Stimulated activated memory B cell treated with anti-CD40 and anti-IgM and Interleukin-4, amounts not matched to agents 10 μg/mL and 1 μg/mL and 100 μg/mL, for 72 hours (primary cell): ENCODE results near the gene SMYD2.

Source experiments
- ATAC-seq: fragments of 150-1000 bp; cut with Tn5 transposase; 2 replicates; pipeline ENCODE4 v1.10.0; 2021
- H3K27ac Mint-ChIP-seq: one replicate; pipeline ENCODE4 v1.8.0; 2022; ENCODE audit warnings: mild to moderate bottlenecking, mixed read lengths
- H3K27me3 Mint-ChIP-seq: one replicate; pipeline ENCODE4 v1.8.0; 2022; ENCODE audit warnings: mixed read lengths
- H3K36me3 Mint-ChIP-seq: one replicate; pipeline ENCODE4 v1.8.0; 2022; ENCODE audit warnings: mixed read lengths
- H3K4me1 Mint-ChIP-seq: one replicate; pipeline ENCODE4 v1.8.0; 2022; ENCODE audit warnings: mixed read lengths
- H3K4me3 Mint-ChIP-seq: one replicate; pipeline ENCODE4 v1.8.0; 2022; ENCODE audit warnings: mild to moderate bottlenecking, moderate library complexity, mixed read lengths
- H3K9me3 Mint-ChIP-seq: one replicate; pipeline ENCODE4 v1.8.0; 2022; ENCODE audit warnings: mixed read lengths

SMYD2 gene

DNA sequence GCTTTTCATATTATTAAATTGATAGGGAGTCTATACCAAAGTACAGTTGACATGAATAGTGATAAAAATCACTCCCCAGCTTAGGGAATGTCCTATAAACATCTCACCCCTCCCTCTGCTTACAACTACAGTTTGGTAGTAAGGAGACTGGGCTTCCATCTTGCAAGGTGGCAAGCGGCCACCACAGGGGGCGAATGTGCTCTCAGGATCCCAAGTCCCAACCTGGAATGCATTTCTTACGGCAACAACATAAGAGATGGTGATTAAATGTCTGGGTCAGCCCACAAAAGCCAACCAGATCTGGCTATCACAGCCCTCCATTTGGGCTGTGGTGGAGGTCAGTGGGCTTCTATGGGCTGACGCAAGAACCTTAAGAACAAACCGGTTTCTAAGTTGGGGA is 68.0 kb downstream of the SMYD2 start:
- Mint-ChIP-seq H3K27ac (no peak overlapping the region), H3K36me3 (peaks cover 18% of the 10 kb centered on the region), H3K4me1 (no peaks in the 10 kb centered on the region), H3K9me3 (peaks cover 8% of the 10 kb centered on the region), H3K27me3 (no peaks in the 10 kb centered on the region), H3K4me3 (no peak overlapping the region)
- ATAC-seq: no peak

DNA sequence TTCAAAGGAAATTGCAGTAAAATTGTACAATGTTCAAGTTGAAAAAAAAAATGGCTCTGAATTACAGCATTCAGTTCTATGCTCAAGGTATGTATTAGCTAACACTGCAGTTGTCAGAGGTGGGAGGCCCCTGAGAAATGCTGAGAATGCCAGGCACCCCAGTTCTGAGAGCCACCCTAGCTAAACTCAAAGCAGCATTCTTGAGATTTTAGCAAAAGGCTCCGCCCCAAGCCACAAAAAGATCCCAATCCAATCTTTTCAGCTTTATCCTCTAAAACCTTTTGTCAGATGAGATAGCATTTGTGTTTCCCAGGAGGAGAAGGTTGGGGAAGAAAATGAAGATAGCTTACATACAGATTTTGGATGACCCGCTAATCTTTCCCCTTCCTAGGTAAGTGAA is 68.8 kb downstream of the SMYD2 start:
- H3K4me3 Mint-ChIP-seq: no peak overlapping the region
- H3K36me3 Mint-ChIP-seq: peaks cover 10% of the 10 kb centered on the region
- H3K27ac Mint-ChIP-seq: no peak overlapping the region
- H3K4me1 Mint-ChIP-seq: no peaks in the 10 kb centered on the region
- no peaks in the 10 kb centered on the region for H3K27me3 Mint-ChIP-seq
- peaks cover 4% of the 10 kb centered on the region for H3K9me3 Mint-ChIP-seq
- ATAC-seq: no peak

DNA sequence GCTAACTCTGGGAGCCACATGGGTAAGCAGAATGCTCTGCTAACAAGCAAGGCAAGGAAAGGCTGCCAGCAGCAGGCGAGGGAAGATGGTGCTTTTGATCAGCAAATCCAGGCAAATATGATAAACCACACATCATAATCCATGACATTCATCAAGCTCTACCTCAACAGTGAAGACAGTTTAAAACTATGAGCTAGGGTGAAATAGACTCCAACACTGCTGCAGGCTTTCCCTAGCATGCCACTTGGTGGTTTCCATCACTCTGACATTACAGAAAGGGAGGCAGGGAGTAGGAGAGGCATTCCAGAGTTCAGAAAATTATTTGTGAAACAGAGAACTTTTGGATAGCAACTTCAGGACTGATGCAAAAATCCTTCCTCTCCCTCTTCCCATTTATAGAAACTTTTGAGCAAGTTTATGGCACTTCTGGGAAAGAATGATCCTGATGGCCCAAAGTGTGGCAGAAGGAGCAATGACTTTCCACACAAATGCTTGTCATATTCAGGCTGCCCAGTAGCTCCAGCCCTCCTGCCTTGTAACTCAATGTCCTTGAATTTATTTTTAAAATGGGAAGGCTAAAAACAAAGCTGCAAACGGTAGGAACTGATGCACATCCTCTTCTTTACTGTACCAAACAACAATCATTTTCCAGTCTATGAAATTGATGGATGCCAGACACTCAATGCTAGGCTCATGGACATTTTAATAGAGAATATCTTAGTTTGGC is 70.8 kb downstream of the SMYD2 start:
- Mint-ChIP-seq H3K27ac (no peak overlapping the region), H3K9me3 (no peaks in the 10 kb centered on the region), H3K27me3 (peaks cover 10% of the 10 kb centered on the region), H3K36me3 (no peaks in the 10 kb centered on the region), H3K4me3 (no peak overlapping the region), H3K4me1 (no peaks in the 10 kb centered on the region)
- no peak for ATAC-seq

DNA sequence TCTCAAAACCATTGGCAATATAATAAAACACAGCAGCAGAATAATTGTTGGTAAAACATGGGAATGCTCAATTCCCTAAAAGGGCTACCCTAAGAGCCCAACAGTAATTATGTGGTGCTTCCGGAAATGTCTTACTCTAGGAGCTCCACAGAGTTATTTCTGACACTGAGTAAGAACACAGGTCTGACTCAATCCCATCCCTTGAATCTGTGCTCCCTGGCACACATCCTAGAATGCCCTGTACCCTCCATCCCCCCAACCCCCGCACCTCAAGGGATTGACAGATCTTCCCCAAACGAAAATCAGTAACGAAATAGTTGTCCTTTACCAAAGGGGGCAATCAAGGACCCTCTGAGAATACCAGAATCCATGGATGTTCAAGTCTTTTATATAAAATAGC is 71.9 kb downstream of the SMYD2 start:
- Mint-ChIP-seq H3K27me3 (peaks cover 16% of the 10 kb centered on the region), H3K4me3 (no peak overlapping the region), H3K27ac (no peak overlapping the region), H3K4me1 (no peaks in the 10 kb centered on the region), H3K9me3 (peaks cover 2% of the 10 kb centered on the region), H3K36me3 (no peaks in the 10 kb centered on the region)
- no peak for ATAC-seq

DNA sequence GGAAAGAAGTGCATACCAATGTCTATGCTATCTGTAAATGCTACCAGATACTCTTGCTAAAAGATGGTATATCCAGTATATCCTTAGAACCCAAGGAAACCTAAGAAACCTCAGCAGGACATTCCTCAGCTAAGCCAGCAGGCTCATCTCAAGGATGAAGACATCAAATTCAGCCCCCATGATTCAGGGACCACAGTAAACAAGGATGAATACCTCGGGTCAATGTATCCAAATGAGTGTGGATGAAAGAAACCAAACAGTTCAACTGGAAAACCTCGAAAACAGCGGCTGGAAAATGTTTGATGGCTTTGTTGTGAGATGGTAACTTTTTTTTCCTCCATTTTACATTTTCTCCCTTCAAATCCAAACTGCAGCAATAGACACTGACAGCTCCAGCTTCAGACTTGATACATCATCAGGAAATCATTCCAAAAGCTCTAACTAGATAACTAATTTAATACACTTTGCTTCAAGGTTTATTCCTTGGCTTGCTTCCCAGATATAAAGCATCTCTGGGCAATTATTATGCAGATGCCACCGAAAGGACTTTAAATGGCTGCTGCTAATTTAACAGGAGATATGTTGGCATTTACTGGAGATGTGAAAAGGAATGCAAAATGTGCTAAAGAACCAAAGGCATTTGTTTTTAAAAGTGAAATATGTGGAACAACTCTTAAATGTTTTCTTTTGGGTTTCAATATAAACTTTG is 73.6 kb downstream of the SMYD2 start:
- H3K9me3 Mint-ChIP-seq: peaks cover 2% of the 10 kb centered on the region
- H3K27me3 Mint-ChIP-seq: peaks cover 16% of the 10 kb centered on the region
- H3K4me3 Mint-ChIP-seq: no peak overlapping the region
- ATAC-seq: no peak
- no peaks in the 10 kb centered on the region for H3K36me3 Mint-ChIP-seq
- no peak overlapping the region for H3K27ac Mint-ChIP-seq
- no peaks in the 10 kb centered on the region for H3K4me1 Mint-ChIP-seq

DNA sequence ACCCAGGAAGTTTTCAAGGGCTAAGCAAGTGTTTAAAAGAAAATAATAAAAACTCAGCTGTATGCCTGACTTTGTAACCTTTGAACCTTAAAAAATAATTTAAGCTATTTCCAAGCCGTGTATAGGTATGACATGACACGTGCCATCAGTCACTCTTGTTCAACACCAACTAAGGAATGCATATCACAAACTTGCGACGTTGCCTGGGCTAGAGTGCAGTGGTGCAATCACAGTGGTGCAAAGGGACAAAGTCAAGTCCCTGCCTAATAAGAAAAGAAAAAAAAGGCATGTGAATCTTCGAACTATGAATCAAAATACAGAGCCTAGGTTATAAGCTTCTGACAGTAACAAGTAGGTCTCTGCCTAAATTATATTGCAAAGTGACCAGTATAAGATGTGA is 79.2 kb downstream of the SMYD2 start:
- Mint-ChIP-seq H3K4me3 (no peak overlapping the region), H3K27ac (no peak overlapping the region), H3K4me1 (no peaks in the 10 kb centered on the region), H3K36me3 (no peaks in the 10 kb centered on the region), H3K27me3 (peaks cover 55% of the 10 kb centered on the region), H3K9me3 (peaks cover 5% of the 10 kb centered on the region)
- ATAC-seq: no peak

DNA sequence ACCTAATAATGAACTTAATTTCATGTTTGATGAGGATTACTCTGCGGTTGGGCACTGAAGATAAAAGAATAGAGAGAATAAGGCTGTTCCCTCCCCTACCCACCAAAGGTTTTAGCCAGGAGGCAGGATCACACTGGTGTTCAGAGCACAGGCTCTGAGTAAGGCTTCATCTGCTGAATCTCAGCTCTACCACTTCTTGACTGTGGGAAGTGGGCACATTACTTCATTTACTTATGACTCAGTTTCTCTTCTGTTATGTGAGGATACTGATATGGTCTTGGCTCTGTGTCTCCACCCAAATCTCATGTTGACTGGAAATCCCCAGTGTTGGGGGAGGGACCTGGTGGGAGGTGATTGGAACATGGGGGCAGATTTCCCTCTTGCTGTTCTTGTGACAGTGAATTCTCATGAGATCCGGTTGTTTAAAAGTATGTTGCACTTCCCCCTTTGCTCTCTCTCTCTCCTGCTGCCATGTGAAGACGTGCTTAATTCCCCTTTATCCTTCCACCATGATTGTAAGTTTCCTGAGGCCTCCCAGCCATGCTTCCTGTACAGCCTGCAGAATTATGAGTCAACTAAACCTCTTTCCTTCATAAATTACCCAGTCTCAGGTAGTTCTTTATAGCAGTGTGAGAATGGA is 79.7 kb downstream of the SMYD2 start:
- ATAC-seq: no peak
- H3K9me3 Mint-ChIP-seq: peaks cover 5% of the 10 kb centered on the region
- no peaks in the 10 kb centered on the region for H3K4me1 Mint-ChIP-seq
- H3K27me3 Mint-ChIP-seq: peaks cover 57% of the 10 kb centered on the region
- H3K4me3 Mint-ChIP-seq: no peak overlapping the region
- no peak overlapping the region for H3K27ac Mint-ChIP-seq
- H3K36me3 Mint-ChIP-seq: no peaks in the 10 kb centered on the region

DNA sequence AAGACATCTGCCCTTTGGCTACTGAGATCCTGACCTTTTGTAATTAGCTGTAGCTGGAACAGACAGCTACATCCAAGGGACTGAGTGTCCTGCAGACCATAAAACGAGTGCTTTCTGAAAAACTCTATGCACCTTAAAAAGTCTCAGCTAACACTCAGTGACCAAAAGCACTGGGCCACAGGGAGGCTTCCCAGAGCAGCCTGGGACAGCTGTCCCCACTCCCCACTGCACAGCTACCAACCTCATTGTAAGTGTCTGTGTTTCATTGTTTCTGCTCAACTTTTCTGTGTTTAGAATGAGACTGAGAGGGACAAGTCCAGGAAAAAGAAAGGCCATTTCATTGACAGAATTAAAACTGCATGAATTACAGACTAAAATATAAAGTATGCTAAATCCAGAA is 80.7 kb downstream of the SMYD2 start:
- H3K9me3 Mint-ChIP-seq: peaks cover 5% of the 10 kb centered on the region
- H3K27ac Mint-ChIP-seq: no peak overlapping the region
- H3K27me3 Mint-ChIP-seq: peaks cover 48% of the 10 kb centered on the region
- no peak overlapping the region for H3K4me3 Mint-ChIP-seq
- H3K36me3 Mint-ChIP-seq: no peaks in the 10 kb centered on the region
- ATAC-seq: no peak
- H3K4me1 Mint-ChIP-seq: no peaks in the 10 kb centered on the region

DNA sequence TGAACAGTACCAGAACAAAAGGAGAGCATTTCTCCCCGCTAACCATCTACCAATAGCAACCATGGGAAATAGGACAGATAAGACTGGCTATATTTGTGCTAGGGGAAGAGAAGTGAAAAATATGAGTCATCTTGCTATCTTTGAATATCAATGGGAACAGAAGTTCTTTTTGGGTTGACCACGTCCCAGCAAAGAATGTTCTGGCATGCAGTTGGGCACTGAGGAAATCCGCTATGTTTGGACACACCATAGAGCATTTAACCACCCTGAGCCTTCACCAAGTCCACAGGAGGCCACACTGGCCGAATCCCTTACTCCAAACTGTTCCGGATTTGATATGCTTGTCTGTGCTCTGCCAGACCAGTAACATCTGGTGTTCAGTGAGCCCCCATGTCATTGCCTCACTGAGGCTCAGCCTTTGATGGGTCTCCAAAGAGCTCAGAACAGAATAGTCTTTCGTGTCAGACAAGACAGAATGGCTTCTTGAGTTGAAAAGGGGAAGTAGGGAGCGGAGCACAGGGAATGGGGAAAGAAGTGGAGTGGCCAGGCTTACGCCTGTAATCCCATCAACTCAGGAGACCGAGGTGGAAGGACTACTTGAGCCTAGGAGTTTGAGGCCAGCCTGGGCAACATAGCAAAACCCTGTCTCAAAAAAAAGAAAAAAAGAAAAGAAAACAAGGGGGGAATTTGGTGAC is 81.4 kb downstream of the SMYD2 start:
- no peak overlapping the region for H3K4me3 Mint-ChIP-seq
- no peaks in the 10 kb centered on the region for H3K4me1 Mint-ChIP-seq
- H3K27me3 Mint-ChIP-seq: peaks cover 41% of the 10 kb centered on the region
- peaks cover 3% of the 10 kb centered on the region for H3K9me3 Mint-ChIP-seq
- ATAC-seq: no peak
- no peak overlapping the region for H3K27ac Mint-ChIP-seq
- H3K36me3 Mint-ChIP-seq: no peaks in the 10 kb centered on the region

DNA sequence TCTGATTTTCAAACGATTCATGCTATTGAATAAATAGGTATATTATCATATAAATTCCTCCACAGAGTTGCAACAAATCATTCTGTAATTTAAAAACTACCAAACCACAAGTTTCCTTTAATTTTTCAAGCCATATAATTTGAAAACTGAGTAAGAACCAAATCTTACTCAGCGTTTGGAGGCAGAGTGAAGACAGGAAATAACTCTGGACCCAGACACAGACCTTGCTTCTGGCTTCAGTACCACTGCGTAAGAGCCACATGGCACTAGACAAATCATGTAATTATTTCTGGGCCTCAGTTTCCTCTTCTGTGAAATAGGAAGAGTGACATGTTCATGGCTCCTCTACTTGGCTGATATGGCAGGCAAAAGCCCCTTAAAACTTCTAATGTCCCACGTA is 82.4 kb downstream of the SMYD2 start:
- Mint-ChIP-seq H3K4me3 (no peak overlapping the region), H3K9me3 (peaks cover 3% of the 10 kb centered on the region), H3K27me3 (peaks cover 41% of the 10 kb centered on the region), H3K4me1 (no peaks in the 10 kb centered on the region), H3K36me3 (no peaks in the 10 kb centered on the region), H3K27ac (no peak overlapping the region)
- no peak for ATAC-seq

DNA sequence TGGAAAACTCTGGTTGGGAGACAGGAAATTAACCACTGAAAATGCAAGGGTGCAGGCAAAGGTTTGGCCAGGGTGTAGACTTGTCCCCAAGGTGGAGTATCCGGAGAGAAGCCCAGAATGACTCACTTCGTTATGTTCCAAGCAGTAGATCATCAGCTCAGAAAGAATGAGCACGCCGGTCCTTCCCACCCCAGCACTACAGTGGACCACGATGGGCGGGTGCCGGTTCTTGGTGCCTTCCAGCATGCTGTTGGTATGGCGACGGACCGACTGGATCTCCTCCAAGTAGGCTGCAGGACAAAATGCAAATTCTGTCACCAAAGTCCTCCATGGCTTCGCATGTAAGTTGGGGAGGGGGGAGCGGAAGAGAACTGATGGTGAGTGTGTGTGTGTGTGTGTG is 83.4 kb downstream of the SMYD2 start:
- Mint-ChIP-seq H3K4me1 (no peaks in the 10 kb centered on the region), H3K4me3 (no peak overlapping the region), H3K36me3 (no peaks in the 10 kb centered on the region), H3K9me3 (peaks cover 3% of the 10 kb centered on the region), H3K27ac (no peak overlapping the region), H3K27me3 (peaks cover 41% of the 10 kb centered on the region)
- no peak for ATAC-seq

DNA sequence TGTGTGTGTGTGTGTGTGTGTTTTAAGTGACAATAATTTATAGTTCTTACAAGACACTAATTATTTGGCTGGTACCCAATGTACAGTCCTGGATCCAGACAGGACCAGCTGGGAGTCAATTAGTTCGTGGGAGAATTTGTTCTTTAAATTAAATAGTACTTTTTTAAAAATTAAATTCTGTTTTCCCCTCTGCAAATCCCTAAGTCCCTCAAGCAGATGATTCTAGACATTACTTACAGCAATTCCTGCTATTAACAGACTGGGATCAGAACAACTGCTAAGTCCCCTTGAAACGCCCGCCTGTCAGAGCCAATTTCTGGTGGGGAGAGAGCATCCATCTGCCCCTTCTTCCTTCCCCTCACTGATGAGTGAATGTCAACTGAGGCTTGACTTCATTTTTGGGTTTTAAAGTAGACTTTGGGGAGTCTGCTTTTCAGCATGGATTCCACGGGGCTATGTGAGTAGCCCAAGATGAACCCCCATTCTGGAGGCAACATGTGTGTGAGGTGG is 83.9 kb downstream of the SMYD2 start:
- H3K4me1 Mint-ChIP-seq: no peaks in the 10 kb centered on the region
- no peak overlapping the region for H3K27ac Mint-ChIP-seq
- no peak overlapping the region for H3K4me3 Mint-ChIP-seq
- peaks cover 3% of the 10 kb centered on the region for H3K9me3 Mint-ChIP-seq
- no peaks in the 10 kb centered on the region for H3K36me3 Mint-ChIP-seq
- no peak for ATAC-seq
- H3K27me3 Mint-ChIP-seq: peaks cover 41% of the 10 kb centered on the region

DNA sequence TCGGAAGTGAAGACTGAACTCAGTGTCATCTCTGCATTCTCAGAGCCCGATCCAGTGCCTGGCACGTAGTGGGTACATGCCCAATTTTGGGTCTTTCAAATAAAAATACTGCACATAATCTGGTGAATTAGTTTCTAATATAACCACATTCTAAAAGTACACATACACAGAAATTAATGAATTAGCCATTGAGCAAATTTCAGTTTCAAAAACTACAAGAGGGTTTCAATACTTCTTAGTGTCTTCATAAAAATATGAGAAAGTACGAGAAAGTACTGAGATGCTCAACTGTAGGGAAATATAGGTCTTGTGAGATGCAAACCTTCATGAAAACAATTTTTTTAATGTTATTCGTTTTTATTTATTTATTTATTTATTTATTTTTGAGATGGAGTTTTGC is 86.9 kb downstream of the SMYD2 start:
- Mint-ChIP-seq H3K27me3 (peaks cover 17% of the 10 kb centered on the region), H3K36me3 (no peaks in the 10 kb centered on the region), H3K4me1 (no peaks in the 10 kb centered on the region), H3K27ac (no peak overlapping the region), H3K4me3 (no peak overlapping the region), H3K9me3 (peaks cover 3% of the 10 kb centered on the region)
- ATAC-seq: no peak

DNA sequence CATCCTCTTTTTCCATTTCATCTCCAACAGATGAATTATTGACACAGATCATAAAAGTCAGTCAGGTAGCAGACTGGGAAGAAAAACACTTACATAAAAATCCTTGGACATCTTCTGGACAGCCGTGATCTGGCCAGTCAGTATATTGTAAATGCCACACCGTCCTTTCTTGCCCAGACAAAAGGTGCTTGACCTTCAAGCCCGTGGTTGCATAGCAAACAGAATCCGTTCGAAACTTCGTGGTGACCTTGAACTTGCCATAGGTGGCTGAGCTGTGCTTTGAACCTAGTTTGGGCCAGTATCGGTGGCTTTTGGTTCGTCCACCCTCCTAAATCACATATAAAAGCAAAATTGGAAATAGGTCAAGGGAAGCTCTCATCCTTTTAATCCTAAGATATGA is 88.4 kb downstream of the SMYD2 start:
- Mint-ChIP-seq H3K36me3 (no peaks in the 10 kb centered on the region), H3K27ac (no peak overlapping the region), H3K27me3 (peaks cover 9% of the 10 kb centered on the region), H3K4me1 (no peaks in the 10 kb centered on the region), H3K4me3 (no peak overlapping the region), H3K9me3 (peaks cover 3% of the 10 kb centered on the region)
- no peak for ATAC-seq

DNA sequence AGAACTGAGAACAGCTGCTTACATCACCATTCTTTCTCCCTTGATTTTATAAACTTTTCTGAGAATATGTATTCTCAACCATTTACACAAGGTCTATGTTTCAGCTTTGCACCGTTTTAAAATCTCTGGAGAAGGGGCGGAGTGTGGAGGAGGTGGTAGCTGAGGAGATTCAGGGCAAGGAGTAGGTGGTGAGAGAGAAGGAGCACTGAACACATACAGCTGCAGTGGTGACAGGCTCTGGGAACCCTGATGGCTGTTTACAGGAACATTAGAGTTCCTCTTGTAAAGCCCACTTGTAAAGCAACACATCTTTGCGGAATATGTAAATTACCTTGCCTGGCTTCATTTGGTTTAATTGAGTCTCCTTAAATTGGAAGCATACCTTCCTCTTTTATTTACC is 89.7 kb downstream of the SMYD2 start:
- Mint-ChIP-seq H3K27me3 (no peaks in the 10 kb centered on the region), H3K27ac (no peak overlapping the region), H3K4me3 (no peak overlapping the region), H3K9me3 (peaks cover 3% of the 10 kb centered on the region), H3K36me3 (no peaks in the 10 kb centered on the region), H3K4me1 (no peaks in the 10 kb centered on the region)
- ATAC-seq: no peak
